Naive thymus-derived CD8-positive, alpha-beta T cell (primary cell): ENCODE measurements around the gene IDUA. TPM values are rescaled to one million over a fixed set of nuclear protein-coding genes. Genes with fewer than 3 reads are reported as not detected.
A peak's percentile ranks its signal among the peaks of the same experiment; 100 is the strongest.

Experiments
- ATAC-seq, 2 donors: fragments of 150-1000 bp; cut with Tn5 transposase in 1 of 2; sonication (Bioruptor Pico), chemical (Tn5 transposase) in 1 of 2; 1 replicate in 1 of 2; 2 replicates in 1 of 2; pipeline ENCODE4 v1.10.0; 2021; ENCODE audit warnings: mild to moderate bottlenecking in 2 of 2, moderate library complexity in 2 of 2
- POLR2A ChIA-PET: fragments of 350-600 bp; sonication (Branson Sonifier 250); formaldehyde crosslinking; loops from one replicate; lab custom pipeline; 2021; ENCODE audit warnings: antibody characterized with exemption; lab: Charles Lee
- DNase-seq, 10 donors: peaks; one replicate each; pipeline versions ENCODE4 v3.0.0 to v3.0.0-alpha.2; 2020 to 2022
- H3K27ac Mint-ChIP-seq, 10 donors: one replicate each; pipeline ENCODE4 v1.8.0; 2020 to 2022; ENCODE audit warnings: mild to moderate bottlenecking in 10 of 10, mixed read lengths in 10 of 10, moderate library complexity in 4 of 10, inconsistent platforms in 1 of 10
- H3K27me3 Mint-ChIP-seq, 5 donors: one replicate each; pipeline ENCODE4 v1.8.0; 2021 to 2022; ENCODE audit warnings: mixed read lengths in 5 of 5
- H3K36me3 Mint-ChIP-seq, 3 donors: one replicate each; pipeline ENCODE4 v1.8.0; 2020 to 2022; ENCODE audit warnings: mixed read lengths in 3 of 3, mild to moderate bottlenecking in 2 of 3, inconsistent platforms in 1 of 3
- H3K4me1 Mint-ChIP-seq, 4 donors: one replicate each; pipeline ENCODE4 v1.8.0; 2021 to 2022; ENCODE audit warnings: mixed read lengths in 4 of 4
- H3K4me3 Mint-ChIP-seq, 10 donors: one replicate each; pipeline ENCODE4 v1.8.0; 2020 to 2022; ENCODE audit warnings: mild to moderate bottlenecking in 10 of 10, mixed read lengths in 10 of 10, moderate library complexity in 6 of 10, inconsistent platforms in 1 of 10
- H3K9me3 Mint-ChIP-seq, 9 donors: one replicate each; pipeline ENCODE4 v1.8.0; 2020 to 2022; ENCODE audit warnings: mixed read lengths in 9 of 9, mild to moderate bottlenecking in 3 of 9, inconsistent platforms in 1 of 9, moderate library complexity in 1 of 9
- polyA plus RNA-seq, 3 donors: library from polyadenylated mRNA; unstranded; fragments of 300-500 nt; fragmentation: Illumina TruSeq; gene quantifications; one replicate each; pipeline ENCODE4 v1.2.3, GENCODE V29; 2021
- total RNA-seq, 8 experiments: library from RNA in 2 of 8; stranded (reverse) in 2 of 8; gene quantifications; one replicate each; pipeline ENCODE4 v1.2.3 and lab custom pipeline; 2021 to 2026

IDUA gene
- total and polyA plus RNA-seq, 5 experiments from 2014 or later: 6.5 to 79.1 (median 15.4) TPM

- POLR2A ChIA-PET: interaction anchor here (0.7 to 1.3 kb wide), 2 partner anchors 33 to 1942 kb away, joined by 3 read pairs; no protein-coding TSS in a partner anchor
- Mint-ChIP-seq H3K9me3 (no peaks in the 10 kb centered on the region), H3K27ac (no peak overlapping the region), H3K4me1 (peaks cover 0 to 8% (median 3%) of the 10 kb centered on the region in 4 donors), H3K27me3 (no peaks in the 10 kb centered on the region), H3K36me3 (peaks cover 0 to 2% (median 0%) of the 10 kb centered on the region in 3 donors), H3K4me3 (no peak overlapping the region)
- ATAC-seq (no peak), DNase-seq (no peak)
Observed at GRCh38 chr4:1023075-1023640, 36.3 kb downstream of the IDUA start.

- DNase-seq (no peak), ATAC-seq (no peak)
- peaks cover 0 to 2% (median 0%) of the 10 kb centered on the region in 3 donors for H3K36me3 Mint-ChIP-seq
- H3K27me3 Mint-ChIP-seq: no peaks in the 10 kb centered on the region
- H3K9me3 Mint-ChIP-seq: no peaks in the 10 kb centered on the region
- H3K4me3 Mint-ChIP-seq: no peak overlapping the region
- peaks cover 0 to 8% (median 2%) of the 10 kb centered on the region in 4 donors for H3K4me1 Mint-ChIP-seq
- no peak overlapping the region for H3K27ac Mint-ChIP-seq
- POLR2A ChIA-PET: interaction anchor here (1.3 kb wide), 1 partner anchor 32 kb away, joined by 3 read pairs; no protein-coding TSS in a partner anchor
Observed at GRCh38 chr4:1023895-1024740, 37.3 kb downstream of the IDUA start.

- Mint-ChIP-seq H3K27ac (peak overlapping the region in 2 of 10 donors; percentile 63 to 68), H3K4me3 (no peak overlapping the region), H3K9me3 (no peaks in the 10 kb centered on the region), H3K27me3 (no peaks in the 10 kb centered on the region), H3K4me1 (peaks cover 0 to 8% (median 2%) of the 10 kb centered on the region in 4 donors), H3K36me3 (peaks cover 0 to 2% (median 0%) of the 10 kb centered on the region in 3 donors)
- POLR2A ChIA-PET: no interaction called here
- DNase-seq (no peak), ATAC-seq (no peak)
Observed at GRCh38 chr4:1024882-1025545, 38.2 kb downstream of the IDUA start.

- Mint-ChIP-seq H3K27me3 (no peaks in the 10 kb centered on the region), H3K27ac (peak overlapping the region in 2 of 10 donors; percentile 15 to 25), H3K9me3 (no peaks in the 10 kb centered on the region), H3K4me1 (peaks cover 0 to 8% (median 2%) of the 10 kb centered on the region in 4 donors), H3K36me3 (peaks cover 0 to 2% (median 0%) of the 10 kb centered on the region in 3 donors), H3K4me3 (peak overlapping the region in 1 of 10 donors; percentile 4)
- POLR2A ChIA-PET: no interaction called here
- DNase-seq: no peak
- ATAC-seq: peak; percentile 53 to 67
Observed at GRCh38 chr4:1026115-1026514, 39.3 kb downstream of the IDUA start.

GRCh38 chr4:1027219-1027914 lies 40.5 kb downstream of the IDUA start:
- Mint-ChIP-seq H3K27me3 (no peaks in the 10 kb centered on the region), H3K4me1 (peaks cover 0 to 6% (median 2%) of the 10 kb centered on the region in 4 donors), H3K36me3 (peaks cover 0 to 2% (median 0%) of the 10 kb centered on the region in 3 donors), H3K9me3 (no peaks in the 10 kb centered on the region), H3K27ac (no peak overlapping the region), H3K4me3 (no peak overlapping the region)
- DNase-seq (no peak), ATAC-seq (no peak)
- POLR2A ChIA-PET: interaction anchor here (0.6 kb wide), 1 partner anchor 13 kb away, joined by 3 read pairs; no protein-coding TSS in a partner anchor

- Mint-ChIP-seq H3K9me3 (no peaks in the 10 kb centered on the region), H3K27me3 (peaks cover 0 to 2% (median 0%) of the 10 kb centered on the region in 5 donors), H3K27ac (no peak overlapping the region), H3K4me1 (peaks cover 0 to 6% (median 2%) of the 10 kb centered on the region in 4 donors), H3K4me3 (no peak overlapping the region), H3K36me3 (peaks cover 0 to 2% (median 0%) of the 10 kb centered on the region in 3 donors)
- no peak for DNase-seq
- POLR2A ChIA-PET: no interaction called here
- no peak for ATAC-seq
Observed at GRCh38 chr4:1027915-1028238, 41.0 kb downstream of the IDUA start.

GRCh38 chr4:1028574-1029220 lies 41.9 kb downstream of the IDUA start:
- Mint-ChIP-seq H3K27ac (no peak overlapping the region), H3K36me3 (peaks cover 0 to 2% (median 0%) of the 10 kb centered on the region in 3 donors), H3K4me3 (no peak overlapping the region), H3K9me3 (no peaks in the 10 kb centered on the region), H3K27me3 (peaks cover 0 to 2% (median 0%) of the 10 kb centered on the region in 5 donors), H3K4me1 (peaks cover 0 to 6% (median 2%) of the 10 kb centered on the region in 4 donors)
- no peak for DNase-seq
- POLR2A ChIA-PET: no interaction called here
- ATAC-seq: no peak

GRCh38 chr4:1029529-1029928 lies 42.7 kb downstream of the IDUA start:
- H3K4me1 Mint-ChIP-seq: peaks cover 0 to 6% (median 2%) of the 10 kb centered on the region in 4 donors
- H3K4me3 Mint-ChIP-seq: no peak overlapping the region
- H3K27ac Mint-ChIP-seq: no peak overlapping the region
- POLR2A ChIA-PET: no interaction called here
- peaks cover 0 to 2% (median 0%) of the 10 kb centered on the region in 5 donors for H3K27me3 Mint-ChIP-seq
- ATAC-seq (no peak), DNase-seq (no peak)
- H3K9me3 Mint-ChIP-seq: no peaks in the 10 kb centered on the region
- H3K36me3 Mint-ChIP-seq: peaks cover 0 to 2% (median 0%) of the 10 kb centered on the region in 3 donors

- Mint-ChIP-seq H3K9me3 (no peaks in the 10 kb centered on the region), H3K36me3 (peaks cover 0 to 2% (median 0%) of the 10 kb centered on the region in 3 donors), H3K4me3 (no peak overlapping the region), H3K27ac (no peak overlapping the region), H3K27me3 (peaks cover 0 to 5% (median 0%) of the 10 kb centered on the region in 5 donors), H3K4me1 (peaks cover 0 to 6% (median 2%) of the 10 kb centered on the region in 4 donors)
- POLR2A ChIA-PET: no interaction called here
- ATAC-seq: no peak
- DNase-seq: no peak
Observed at GRCh38 chr4:1030031-1030430, 43.2 kb downstream of the IDUA start.

- POLR2A ChIA-PET: no interaction called here
- ATAC-seq: no peak
- Mint-ChIP-seq H3K27me3 (peaks cover 0 to 6% (median 0%) of the 10 kb centered on the region in 5 donors), H3K9me3 (no peaks in the 10 kb centered on the region), H3K27ac (peak overlapping the region in 1 of 10 donors; percentile 18), H3K4me3 (no peak overlapping the region), H3K4me1 (peaks cover 0 to 6% (median 2%) of the 10 kb centered on the region in 4 donors), H3K36me3 (no peaks in the 10 kb centered on the region)
- no peak for DNase-seq
Observed at GRCh38 chr4:1030559-1030958, 43.7 kb downstream of the IDUA start.

- POLR2A ChIA-PET: no interaction called here
- no peak overlapping the region for H3K4me3 Mint-ChIP-seq
- H3K4me1 Mint-ChIP-seq: peaks cover 0 to under 1% (median 0%) of the 10 kb centered on the region in 4 donors
- peaks cover 0 to 6% (median 0%) of the 10 kb centered on the region in 5 donors for H3K27me3 Mint-ChIP-seq
- DNase-seq: no peak
- H3K9me3 Mint-ChIP-seq: no peaks in the 10 kb centered on the region
- H3K36me3 Mint-ChIP-seq: no peaks in the 10 kb centered on the region
- H3K27ac Mint-ChIP-seq: no peak overlapping the region
- no peak for ATAC-seq
Observed at GRCh38 chr4:1031346-1031745, 44.5 kb downstream of the IDUA start.
